Heart left ventricle (tissue), 13 donors: Measurements from ENCODE around the gene ATP7B.

Source experiments
- CTCF ChIP-seq, 12 donors: fragments of 200-600 bp; sonication (generic) in 4 of 12; IDR thresholded peaks; one replicate each; pipeline versions ENCODE4 v1.5.0 to v1.8.0; 2018 to 2022; ENCODE audit warnings: antibody characterized with exemption in 12 of 12, mild to moderate bottlenecking in 5 of 12
- POLR2A ChIP-seq, 2 donors: fragments of 450-650 bp; IDR thresholded peaks; one replicate each; pipeline ENCODE4 v1.6.1; 2017; ENCODE audit warnings: antibody characterized with exemption in 2 of 2, mild to moderate bottlenecking in 2 of 2, moderate library complexity in 2 of 2
- donor health status: ischemic (EF 13 %, LVEDD 7.1; RV severe dilation, severe dysfunction).
- donor health status: DM: no; HTN: yes; CAD: no.
- donor health status: DM: no; HTN: no; CAD: no.
- donor health status: ischemic (EF 25% LVEDD 6.9; RV normal size, moderate dysfunction).
- donor health status: ischemic (EF 25% LVEDD 5.7; RV mildly dilated, moderate dysfunction).
- donor health status: ischemic (EF 35%, LVEDD 5.7; RV mildly dilated, moderate dysfunction).
- donor health status: nonischemic (EF 11% LVEDD 7.7; RV severe dilation, severe dysfunction).
- donor health status: DM: yes; HTN: yes; CAD: no.
- donor health status: PGD.
- donor health status: ischemic (EF 29% LVEDD 5.4; RV normal size, mild dysfunction).
- donor health status: nonischemic (EF 23%, LVEDD 6.1; RV moderate dilation, normal function).

- TF ChIP-seq POLR2A (IDR thresholded peaks at IDR 0.05) = no peak
- TF ChIP-seq CTCF (IDR thresholded peaks at IDR 0.05) = no peak
Observed at GRCh38 chr13:52016296-52016695, 5.0 kb upstream of the ATP7B start.
